ENCODE results near the gene RTL1.

The RTL1 gene

DNA sequence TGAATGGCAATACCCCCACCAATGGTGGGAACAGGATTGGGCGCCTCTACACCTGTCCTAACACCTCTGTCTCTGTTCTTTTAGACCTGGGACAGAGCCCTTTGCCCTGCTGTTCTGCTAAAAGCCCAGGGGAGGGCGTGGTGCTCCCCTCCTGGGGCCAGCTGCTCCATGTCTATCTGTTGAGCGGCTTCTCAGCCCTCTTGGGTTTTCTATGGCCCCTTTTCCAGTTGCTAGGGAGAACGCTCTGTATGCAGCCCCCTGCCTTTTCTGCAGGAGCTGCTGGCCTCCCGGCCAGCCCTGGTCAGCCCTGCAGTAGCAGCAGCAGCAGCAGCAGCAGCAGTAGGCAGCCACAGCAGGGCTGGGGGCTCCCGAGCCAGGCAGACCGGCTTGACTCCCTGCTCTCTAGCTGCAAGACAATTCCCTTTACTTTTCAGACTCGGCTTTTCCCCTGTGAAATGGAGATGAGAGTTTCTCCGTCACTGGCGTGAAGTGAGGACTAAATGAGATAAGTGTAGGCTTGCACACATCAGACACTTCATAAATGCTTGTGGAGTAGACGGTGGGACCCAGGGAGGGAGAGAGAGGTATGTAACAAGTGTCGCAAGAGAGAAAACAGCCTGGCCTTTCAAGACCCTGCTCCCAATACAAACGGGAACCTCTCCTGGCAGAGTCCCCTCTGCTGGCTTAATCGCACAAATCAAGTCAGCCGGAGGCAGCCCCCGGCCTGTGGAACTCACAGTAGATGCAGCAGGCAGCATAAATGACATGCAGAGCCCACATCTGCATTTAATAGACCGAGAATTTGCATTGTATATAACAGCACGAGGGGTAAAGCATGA lies 1.0 kb downstream of the RTL1 start:
- peak; percentile 80 for TF ChIP-seq GATA2 (IDR thresholded peaks at IDR 0.05; ENCODE audit: low read depth, low read length)
- TF ChIP-seq GATA3 (IDR thresholded peaks at IDR 0.05; ENCODE audit: low read depth, low read length): no peak

DNA sequence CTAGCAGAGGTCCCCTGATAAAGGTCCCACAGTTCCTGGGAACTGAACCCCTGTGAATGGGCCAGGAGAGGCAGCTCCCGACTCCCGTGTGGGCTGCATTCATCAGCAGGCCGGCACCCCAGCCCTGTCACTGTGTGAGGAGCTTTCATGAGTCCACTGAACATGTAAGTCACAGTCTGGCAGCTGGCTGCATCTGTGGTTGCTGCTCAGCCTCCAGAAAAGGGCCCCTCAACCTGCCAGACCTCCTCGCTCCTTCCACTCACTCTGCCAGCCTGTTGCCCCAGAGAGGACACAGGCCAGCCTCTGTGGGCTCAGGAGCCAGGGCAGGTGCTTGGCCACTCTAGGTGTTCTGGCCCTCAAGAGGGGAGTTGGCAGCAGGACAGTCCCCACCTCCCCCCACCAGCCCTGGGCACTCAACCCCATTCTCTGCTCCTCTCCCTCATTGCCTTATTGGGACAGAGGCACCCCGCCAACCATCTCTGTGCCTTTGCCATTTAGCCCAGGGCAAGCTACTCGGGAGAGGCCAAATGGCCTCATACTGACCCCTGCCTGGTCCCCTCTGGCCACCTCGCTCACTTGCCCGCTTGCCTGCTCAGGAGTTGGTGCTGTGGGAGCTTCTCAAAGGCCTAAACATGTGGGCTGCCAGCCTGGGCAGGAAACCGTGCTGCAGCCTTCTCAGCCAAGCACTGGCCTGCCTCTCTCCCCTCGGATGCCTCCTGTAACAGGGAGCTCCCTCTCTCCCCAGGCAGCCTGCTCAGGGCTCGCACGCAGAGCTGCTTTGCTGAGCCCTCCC lies 1.9 kb downstream of the RTL1 start:
- TF ChIP-seq GATA3 (IDR thresholded peaks at IDR 0.05; ENCODE audit: low read depth, low read length) (no peak), GATA2 (IDR thresholded peaks at IDR 0.05; ENCODE audit: low read depth, low read length) (no peak)

DNA sequence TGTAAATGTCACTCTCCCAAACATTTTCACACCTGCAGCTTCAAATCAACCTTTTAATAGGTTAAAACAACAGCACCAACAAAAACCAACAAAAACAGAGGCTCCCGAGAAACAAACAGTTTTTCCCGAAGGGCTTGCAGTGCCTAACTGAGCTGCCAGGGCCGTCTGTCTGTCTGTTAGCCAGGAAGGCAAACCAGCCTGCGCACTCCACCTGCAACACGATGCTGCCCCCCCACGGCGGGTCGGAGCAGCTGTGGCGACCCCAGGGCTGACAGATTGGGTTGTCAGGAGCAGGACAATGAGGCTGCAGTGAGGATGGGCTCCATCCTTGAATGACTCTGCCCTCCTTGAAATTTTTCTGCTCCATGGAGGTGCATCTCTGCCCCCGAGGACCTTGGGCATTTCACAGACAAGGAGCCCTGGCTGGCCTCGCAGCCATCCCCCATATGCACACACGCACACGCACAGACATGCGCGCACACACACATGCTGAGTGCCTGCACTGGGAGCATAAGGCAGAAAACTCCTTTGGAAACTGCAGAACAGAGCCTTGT lies 2.6 kb downstream of the RTL1 start:
- TF ChIP-seq GATA3 (IDR thresholded peaks at IDR 0.05; ENCODE audit: low read depth, low read length): no peak
- TF ChIP-seq GATA2 (IDR thresholded peaks at IDR 0.05; ENCODE audit: low read depth, low read length): no peak

DNA sequence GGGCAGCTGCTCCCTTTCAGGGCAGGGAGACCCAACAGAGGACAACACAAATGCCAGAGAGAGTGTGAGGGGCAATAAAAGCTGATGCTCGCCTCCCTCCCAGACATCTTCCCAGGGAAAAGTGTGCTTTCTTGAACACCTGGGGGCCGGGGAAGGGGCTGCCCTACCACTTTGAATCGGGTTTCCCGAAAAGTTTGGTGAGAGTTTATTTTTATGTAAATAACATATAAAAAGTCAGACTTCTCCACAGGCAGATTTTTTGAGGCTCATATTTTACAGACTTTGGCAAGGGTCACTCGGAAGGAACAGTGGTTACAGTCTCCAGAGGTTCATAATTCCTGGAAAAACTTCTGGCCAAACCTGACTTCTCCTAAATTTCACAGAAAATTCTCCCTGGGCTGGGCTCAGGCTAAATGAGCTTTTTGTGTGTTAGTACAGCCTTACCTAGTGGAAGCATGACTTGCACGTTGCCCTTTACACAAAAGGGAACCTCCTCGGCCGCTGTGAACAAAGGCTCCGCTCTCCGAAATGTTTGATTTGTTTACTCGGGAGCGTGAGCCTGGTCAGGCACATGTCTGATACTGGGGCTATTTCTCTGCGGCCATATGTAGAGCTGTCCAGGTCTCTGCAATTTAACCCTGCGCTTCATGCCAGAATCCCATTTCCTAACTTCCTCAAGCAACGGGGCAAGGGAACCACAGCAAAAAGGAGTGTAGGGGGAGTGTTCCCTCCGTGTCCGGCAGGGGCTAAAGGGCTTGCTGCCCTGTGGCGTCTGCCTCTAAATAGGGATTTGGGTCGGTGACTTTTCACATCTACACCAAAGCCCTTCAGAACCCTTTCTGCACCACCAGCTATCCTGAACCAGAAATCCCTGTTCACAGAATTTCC lies 3.4 kb downstream of the RTL1 start:
- TF ChIP-seq GATA3 (IDR thresholded peaks at IDR 0.05; ENCODE audit: low read depth, low read length) (no peak), GATA2 (IDR thresholded peaks at IDR 0.05; ENCODE audit: low read depth, low read length) (no peak)

DNA sequence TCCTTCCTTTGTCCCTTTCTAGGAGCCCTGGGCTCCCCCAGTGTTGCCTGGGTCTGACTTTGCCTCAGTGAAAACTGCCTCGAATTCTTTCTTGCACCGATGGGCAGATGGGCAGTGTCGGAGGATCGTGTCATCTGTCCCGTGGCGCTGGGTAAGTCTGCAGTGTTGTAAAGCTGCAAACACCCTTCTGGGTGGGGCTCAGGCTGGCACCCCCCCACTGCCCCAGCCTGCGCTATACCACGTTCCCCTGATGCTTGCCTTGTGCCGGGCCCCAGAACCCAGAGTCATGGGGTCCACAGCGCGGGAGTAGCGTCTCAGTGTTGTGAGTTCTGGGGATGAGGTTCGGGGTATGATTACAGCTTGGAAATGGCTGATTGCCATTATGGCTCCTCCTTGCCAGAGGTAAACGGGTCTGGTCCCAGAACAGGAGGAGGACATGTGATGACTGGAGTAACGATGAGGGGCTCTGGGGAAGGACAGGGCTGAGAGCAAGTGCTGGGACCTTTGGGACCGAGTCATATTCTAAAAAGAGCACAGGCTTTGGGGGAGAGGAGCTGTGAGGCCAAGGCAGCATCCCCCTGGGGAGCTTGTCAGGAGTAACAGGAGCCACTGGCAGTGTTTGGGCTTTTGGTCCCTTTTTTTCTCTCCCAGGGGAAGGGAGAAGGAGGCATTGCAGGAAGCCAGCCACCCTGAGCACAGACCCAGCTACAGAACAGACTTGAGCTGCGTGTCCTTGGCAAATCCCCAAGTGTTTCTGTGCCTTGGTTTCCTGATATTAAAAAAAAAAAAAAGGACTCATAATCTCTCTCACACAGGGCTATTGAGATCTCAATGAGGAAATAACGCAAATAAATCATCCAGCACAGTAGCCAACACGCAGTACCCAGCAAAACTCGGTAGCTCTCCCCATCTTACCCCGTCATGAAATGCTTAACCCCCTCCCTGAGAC lies 4.3 kb downstream of the RTL1 start:
- TF ChIP-seq GATA3 (IDR thresholded peaks at IDR 0.05; ENCODE audit: low read depth, low read length) (no peak), GATA2 (IDR thresholded peaks at IDR 0.05; ENCODE audit: low read depth, low read length) (no peak)

DNA sequence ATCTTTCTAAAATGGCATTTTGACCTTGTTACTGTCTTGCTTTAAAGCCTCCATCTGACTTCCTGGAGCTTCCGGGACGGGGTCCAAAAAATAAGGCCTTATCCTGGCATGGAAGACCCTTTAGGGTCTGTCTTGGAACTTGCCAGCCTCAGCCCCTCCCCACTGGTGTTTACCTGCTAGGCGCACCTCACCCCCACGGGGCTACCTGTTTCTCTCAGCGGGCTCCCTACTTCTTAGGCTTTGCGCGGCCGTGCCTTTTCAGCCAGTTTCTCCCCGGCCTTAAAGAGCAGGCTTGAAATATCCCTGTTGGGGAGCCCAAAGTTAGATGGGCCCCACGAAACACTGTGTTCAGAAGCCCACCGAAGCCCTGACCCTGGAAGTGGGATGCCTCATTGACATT lies 5.1 kb downstream of the RTL1 start:
- no peak for TF ChIP-seq GATA3 (IDR thresholded peaks at IDR 0.05; ENCODE audit: low read depth, low read length)

DNA sequence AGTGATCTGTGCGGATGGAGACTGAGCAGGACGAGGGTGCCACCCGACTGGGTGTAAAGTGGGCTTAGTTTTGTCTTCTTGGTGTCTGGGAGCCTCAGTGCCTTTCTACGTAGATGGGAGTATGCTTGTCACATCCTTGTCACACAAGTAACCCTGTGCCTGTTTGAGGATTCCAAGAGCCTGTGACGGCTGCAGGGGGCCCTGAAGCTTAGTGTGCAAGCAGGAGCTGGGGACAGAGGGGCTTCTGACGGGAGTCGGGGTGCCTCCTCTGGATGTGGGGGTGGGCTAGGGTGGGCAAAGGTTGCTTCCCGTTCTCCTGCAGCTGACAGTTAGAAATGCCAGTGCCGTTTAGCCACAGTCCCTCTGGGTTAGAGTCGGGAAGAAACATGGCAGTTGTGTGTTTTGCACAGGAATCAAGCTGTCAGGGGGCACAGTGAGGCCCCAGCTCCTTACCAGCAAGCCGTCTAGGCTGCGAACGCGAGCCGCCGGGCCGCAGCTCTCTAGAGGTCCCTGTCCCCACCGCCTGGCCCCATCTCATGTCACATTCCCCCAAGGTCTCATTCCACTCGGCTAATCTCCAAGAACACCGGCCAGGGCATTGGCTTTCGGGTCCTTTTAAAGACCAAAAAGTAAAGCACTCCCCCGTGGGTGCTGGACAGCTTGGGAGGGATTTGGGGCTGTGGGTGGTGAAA lies 7.0 kb downstream of the RTL1 start:
- TF ChIP-seq GATA3 (IDR thresholded peaks at IDR 0.05; ENCODE audit: low read depth, low read length): no peak
- no peak for TF ChIP-seq GATA2 (IDR thresholded peaks at IDR 0.05; ENCODE audit: low read depth, low read length)

DNA sequence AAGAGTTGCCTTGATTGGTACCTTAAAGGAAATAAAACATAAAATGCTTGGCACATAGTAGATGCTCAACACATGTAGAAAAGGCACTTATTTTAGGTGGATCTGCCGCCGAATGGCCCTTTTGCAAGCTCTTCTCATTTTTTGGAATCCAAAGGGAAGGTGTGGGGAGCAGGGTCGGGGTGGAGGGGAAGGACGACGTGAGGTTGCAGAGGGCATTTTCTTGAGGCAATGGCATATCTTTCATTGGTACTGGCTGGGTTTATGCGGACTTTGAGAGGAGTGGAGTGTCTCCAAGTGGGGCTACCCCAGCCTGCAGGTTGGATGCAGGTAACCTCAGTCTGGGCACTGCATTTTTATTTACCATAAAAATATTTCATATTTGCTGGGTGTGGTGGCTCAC lies 8.1 kb downstream of the RTL1 start:
- TF ChIP-seq GATA2 (IDR thresholded peaks at IDR 0.05; ENCODE audit: low read depth, low read length) (no peak), GATA3 (IDR thresholded peaks at IDR 0.05; ENCODE audit: low read depth, low read length) (no peak)

DNA sequence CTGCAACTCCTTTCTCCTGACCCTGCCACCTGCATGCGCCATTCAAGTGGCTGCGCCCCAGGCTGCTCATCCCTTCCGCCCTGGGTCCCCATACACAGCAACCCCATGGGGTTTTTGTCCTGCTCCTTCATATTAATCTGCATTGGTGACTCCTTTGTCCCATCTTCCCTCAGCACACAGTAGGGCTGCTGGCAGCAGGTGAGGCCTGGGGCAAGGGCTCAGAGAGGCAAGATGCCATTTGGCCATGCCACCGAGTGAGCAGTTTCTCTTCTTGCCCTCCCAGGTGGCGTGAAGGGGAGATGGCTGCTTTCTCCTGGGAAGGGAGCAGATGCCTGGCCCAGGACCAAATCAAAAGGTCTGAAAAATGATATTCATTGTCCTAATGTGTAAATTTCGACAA lies 9.1 kb downstream of the RTL1 start:
- TF ChIP-seq GATA3 (IDR thresholded peaks at IDR 0.05; ENCODE audit: low read depth, low read length): no peak
- TF ChIP-seq GATA2 (IDR thresholded peaks at IDR 0.05; ENCODE audit: low read depth, low read length): no peak

DNA sequence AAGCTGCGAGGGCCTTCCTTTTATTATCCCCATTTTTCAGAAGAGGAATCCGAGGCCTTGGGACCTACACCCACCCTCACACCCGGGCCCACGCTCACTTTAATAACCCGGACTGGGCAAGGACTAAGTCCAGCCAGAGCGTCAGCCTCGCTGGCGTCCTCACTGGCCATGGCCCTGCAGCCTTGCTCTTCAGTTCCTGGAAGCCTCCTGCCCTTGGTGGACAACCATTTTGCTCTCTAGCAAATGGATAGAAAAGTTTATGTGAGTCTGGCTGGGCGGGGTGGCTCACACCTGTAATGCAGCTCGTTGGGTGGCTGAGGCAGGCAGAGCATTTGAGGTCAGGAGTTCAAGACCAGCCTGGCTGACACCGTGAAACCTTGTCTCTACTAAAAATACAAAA lies 9.8 kb downstream of the RTL1 start:
- no peak for TF ChIP-seq GATA3 (IDR thresholded peaks at IDR 0.05; ENCODE audit: low read depth, low read length)
- TF ChIP-seq GATA2 (IDR thresholded peaks at IDR 0.05; ENCODE audit: low read depth, low read length): no peak

DNA sequence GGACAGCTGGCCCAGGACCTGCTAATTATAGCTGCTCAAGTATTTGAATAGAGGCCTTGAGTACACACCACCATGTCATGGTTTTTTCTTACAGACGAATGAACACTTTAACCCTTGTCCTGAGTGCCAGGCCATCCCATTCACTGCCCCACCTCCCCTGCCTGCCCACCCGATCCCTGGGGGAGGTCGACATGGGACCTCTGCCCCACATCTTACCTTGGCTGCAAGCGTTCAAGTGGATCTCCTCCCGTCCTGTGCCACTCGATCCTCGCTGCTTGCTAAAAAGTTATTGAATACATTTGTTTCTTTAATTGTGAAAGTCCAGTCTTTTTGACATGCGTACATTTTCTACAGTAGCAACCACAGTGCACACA lies 10.3 kb downstream of the RTL1 start:
- no peak for TF ChIP-seq GATA3 (IDR thresholded peaks at IDR 0.05; ENCODE audit: low read depth, low read length)
- TF ChIP-seq GATA2 (IDR thresholded peaks at IDR 0.05; ENCODE audit: low read depth, low read length): no peak

DNA sequence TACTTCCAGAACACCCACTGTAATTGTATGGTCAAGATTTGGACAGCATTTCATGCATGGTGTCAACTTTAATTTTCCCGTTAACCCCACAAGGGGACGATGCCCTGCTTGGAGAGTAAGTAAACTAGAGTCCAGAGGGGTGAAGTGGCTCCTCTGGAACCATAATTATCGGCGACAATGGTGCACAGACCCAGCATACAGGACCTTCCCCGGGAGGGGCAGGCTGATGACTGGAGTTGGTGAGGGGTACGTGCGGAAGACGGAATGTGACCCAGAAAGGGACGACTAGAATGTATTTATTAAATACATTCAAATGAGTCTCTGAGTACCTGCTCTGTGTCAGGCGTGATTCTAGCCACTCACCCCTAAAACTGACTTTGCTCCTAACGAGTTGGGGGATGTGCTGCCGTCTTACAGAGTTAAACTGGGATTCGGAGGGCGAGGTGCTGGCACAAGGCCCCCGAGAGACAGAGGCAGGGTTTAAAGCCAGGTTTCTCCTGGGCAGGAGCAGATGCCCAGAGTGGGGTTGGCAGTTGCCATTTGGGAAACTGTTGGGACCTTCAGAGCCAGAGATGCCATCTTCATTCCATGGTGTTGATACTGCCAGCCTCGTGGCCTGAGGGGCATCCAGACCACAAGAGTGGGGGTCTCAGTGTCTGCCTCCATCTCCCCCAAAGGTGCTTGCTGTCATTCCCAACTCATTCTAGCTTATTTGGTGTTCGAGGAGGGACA lies 10.9 kb downstream of the RTL1 start:
- TF ChIP-seq GATA2 (IDR thresholded peaks at IDR 0.05; ENCODE audit: low read depth, low read length) (no peak), GATA3 (IDR thresholded peaks at IDR 0.05; ENCODE audit: low read depth, low read length) (no peak)

All from SH-SY5Y (cell line).